Activated T-helper 2 cell treated with anti-CD3 and anti-CD28 coated beads, Interferon-gamma antibody, Interleukin-2, Interleukin-4, amounts not matched to agents 10 μg/mL and 5 μg/mL and 100 μg/mL, durations not matched to agents 14 hours and 24 hours and 36 hours (primary cell): ENCODE results near the gene SLC6A12. TPM values are rescaled to one million over a fixed set of nuclear protein-coding genes. Genes with fewer than 3 reads are reported as not detected.
"Not testable (repeated sequence)": the region's sequence is repeated elsewhere in the genome, so short reads cannot be mapped to it uniquely, and the experiment has no call there.

Experiments used
- DNase-seq: peaks from one replicate; pipeline ENCODE4 v3.0.0; 2021; ENCODE audit warnings: low spot score
- H3K27ac Mint-ChIP-seq: one replicate; pipeline ENCODE4 v1.8.0; 2021; ENCODE audit warnings: mixed read lengths
- H3K27me3 Mint-ChIP-seq: one replicate; pipeline ENCODE4 v1.8.0; 2021; ENCODE audit warnings: low read depth, mixed read lengths
- H3K36me3 Mint-ChIP-seq: one replicate; pipeline ENCODE4 v1.8.0; 2021; ENCODE audit warnings: low read depth, mixed read lengths
- H3K4me1 Mint-ChIP-seq: one replicate; pipeline ENCODE4 v1.8.0; 2021; ENCODE audit warnings: low read depth, mixed read lengths
- H3K4me3 Mint-ChIP-seq: one replicate; pipeline ENCODE4 v1.8.0; 2021; ENCODE audit warnings: low read depth, mild to moderate bottlenecking, moderate library complexity, mixed read lengths
- H3K9me3 Mint-ChIP-seq: one replicate; pipeline ENCODE4 v1.8.0; 2021; ENCODE audit warnings: mixed read lengths
- intact Hi-C: fragments of 100-400 bp; cut with micrococcal nuclease; formaldehyde crosslinking; loops from one replicate; pipeline ENCODE4 v1.15.1; 2023
- total RNA-seq: library from RNA; stranded (reverse); gene quantifications from 2 replicates; pipeline ENCODE4 v1.2.3, GENCODE V29; 2022

The SLC6A12 gene
- total RNA-seq, 1 donor from 2014 or later, result 0.37 TPM

DNA sequence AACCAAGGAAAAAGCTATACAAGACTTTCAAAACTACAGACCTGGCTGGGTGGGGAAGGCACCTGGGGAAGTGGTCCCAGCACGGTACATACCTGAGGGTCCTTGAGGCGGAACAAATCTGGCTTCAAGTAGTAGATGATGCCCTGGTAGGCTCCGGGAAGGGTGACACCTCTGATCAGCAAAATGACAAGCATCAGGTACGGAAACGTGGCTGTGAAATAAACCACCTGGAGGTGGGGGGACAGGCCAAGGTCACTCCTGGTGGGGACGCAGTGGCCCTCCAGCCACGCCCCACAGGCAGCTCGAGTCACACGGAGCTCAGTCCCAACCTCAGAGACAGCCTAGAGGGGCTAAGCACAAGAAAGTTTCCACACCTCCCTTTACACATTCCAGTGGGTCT lies 15.3 kb downstream of the SLC6A12 start:
- intact Hi-C loops, result no loop called here
- no peak overlapping the region for H3K4me3 Mint-ChIP-seq
- peaks cover 15% of the 10 kb centered on the region for H3K27me3 Mint-ChIP-seq
- no peaks in the 10 kb centered on the region for H3K36me3 Mint-ChIP-seq
- H3K9me3 Mint-ChIP-seq, result peaks cover 4% of the 10 kb centered on the region
- no peak for DNase-seq
- H3K4me1 Mint-ChIP-seq, result no peaks in the 10 kb centered on the region
- H3K27ac Mint-ChIP-seq, result no peak overlapping the region

- Mint-ChIP-seq H3K36me3 (no peaks in the 10 kb centered on the region), H3K4me3 (no peak overlapping the region), H3K27ac (no peak overlapping the region), H3K9me3 (peaks cover 4% of the 10 kb centered on the region), H3K4me1 (no peaks in the 10 kb centered on the region), H3K27me3 (peaks cover 15% of the 10 kb centered on the region)
- no peak for DNase-seq
- intact Hi-C loops, result no loop called here
Measured at GRCh38 chr12:197911-198695, 15.9 kb downstream of the SLC6A12 start.

- no peak for DNase-seq
- no peak overlapping the region for H3K4me3 Mint-ChIP-seq
- H3K36me3 Mint-ChIP-seq, result no peaks in the 10 kb centered on the region
- H3K9me3 Mint-ChIP-seq, result peaks cover 4% of the 10 kb centered on the region
- intact Hi-C loops, result no loop called here
- H3K27ac Mint-ChIP-seq, result no peak overlapping the region
- H3K27me3 Mint-ChIP-seq, result peaks cover 10% of the 10 kb centered on the region
- H3K4me1 Mint-ChIP-seq, result no peaks in the 10 kb centered on the region
Measured at GRCh38 chr12:197347-197746, 16.6 kb downstream of the SLC6A12 start.

DNA sequence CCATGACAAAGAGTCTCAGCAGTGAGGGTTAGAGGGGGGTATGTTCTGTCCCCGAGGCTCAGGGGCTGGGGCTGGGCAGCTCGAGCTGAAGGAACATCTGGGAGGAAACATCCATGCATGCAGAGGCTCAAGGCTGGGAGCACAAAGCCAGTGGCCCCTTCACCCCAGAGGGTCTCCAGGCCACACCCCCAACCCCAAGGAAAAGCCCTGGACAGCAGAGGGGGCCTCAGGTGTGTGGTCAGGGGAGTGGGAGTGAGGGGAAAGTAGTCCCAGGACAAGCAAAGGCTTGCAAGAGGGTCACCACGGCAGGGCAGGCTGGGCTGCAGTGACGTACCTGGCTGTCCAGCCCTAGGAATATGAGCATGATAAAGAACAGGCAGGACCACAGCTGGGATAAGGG lies 17.5 kb downstream of the SLC6A12 start:
- Mint-ChIP-seq H3K9me3 (peaks cover 4% of the 10 kb centered on the region), H3K27me3 (peaks cover 5% of the 10 kb centered on the region), H3K4me3 (no peak overlapping the region), H3K27ac (no peak overlapping the region), H3K36me3 (no peaks in the 10 kb centered on the region), H3K4me1 (no peaks in the 10 kb centered on the region)
- DNase-seq, result no peak
- intact Hi-C loops, result no loop called here

DNA sequence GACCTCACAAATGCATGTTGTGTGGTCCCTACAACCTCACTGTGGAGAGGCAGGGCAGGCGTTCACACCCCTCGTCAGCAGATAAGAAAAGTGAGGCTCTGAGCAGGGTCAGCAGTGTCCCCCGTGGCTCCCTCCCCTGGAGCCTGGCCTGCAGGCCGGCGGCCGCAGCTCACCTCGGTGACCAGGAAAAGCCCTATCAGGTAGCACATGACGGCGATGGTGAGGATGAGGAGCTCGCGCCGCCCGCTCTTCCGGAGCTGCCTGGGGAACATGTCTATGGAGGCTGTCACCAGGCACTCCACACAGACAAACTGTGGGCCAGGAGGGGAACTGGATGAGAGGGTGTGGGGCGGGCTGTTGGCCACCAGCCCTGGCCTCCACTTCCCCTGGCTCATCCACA lies 18.0 kb downstream of the SLC6A12 start:
- intact Hi-C loops, result no loop called here
- Mint-ChIP-seq H3K27ac (no peak overlapping the region), H3K9me3 (peaks cover 4% of the 10 kb centered on the region), H3K4me3 (no peak overlapping the region), H3K4me1 (no peaks in the 10 kb centered on the region), H3K27me3 (peaks cover 1% of the 10 kb centered on the region), H3K36me3 (no peaks in the 10 kb centered on the region)
- DNase-seq, result no peak

DNA sequence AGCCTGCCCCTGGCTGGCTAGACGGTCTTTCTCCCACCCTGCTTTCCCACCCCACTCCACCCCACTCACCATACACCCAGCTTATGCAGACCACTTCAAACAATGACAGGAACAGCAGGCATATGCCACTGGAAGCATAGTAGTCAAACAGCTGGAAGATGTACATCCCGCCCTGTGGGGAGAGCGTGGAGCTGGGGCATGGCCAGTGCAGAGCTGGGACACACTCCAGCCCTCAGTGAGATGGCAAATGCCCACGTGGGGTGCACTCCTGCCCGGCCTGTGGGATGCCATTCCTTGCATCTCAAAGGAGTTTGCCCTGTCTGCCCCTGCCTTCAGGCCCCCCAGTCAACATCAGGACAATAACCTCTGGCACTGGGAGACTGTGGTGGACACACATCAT lies 18.8 kb downstream of the SLC6A12 start:
- H3K27ac Mint-ChIP-seq, result no peak overlapping the region
- H3K9me3 Mint-ChIP-seq, result peaks cover 4% of the 10 kb centered on the region
- DNase-seq, result no peak
- no peaks in the 10 kb centered on the region for H3K4me1 Mint-ChIP-seq
- no peaks in the 10 kb centered on the region for H3K36me3 Mint-ChIP-seq
- intact Hi-C loops, result no loop called here
- H3K4me3 Mint-ChIP-seq, result no peak overlapping the region
- H3K27me3 Mint-ChIP-seq, result no peaks in the 10 kb centered on the region

GRCh38 chr12:194276-194675 lies 19.7 kb downstream of the SLC6A12 start:
- no peak for DNase-seq
- Mint-ChIP-seq H3K36me3 (no peaks in the 10 kb centered on the region), H3K27ac (no peak overlapping the region), H3K27me3 (no peaks in the 10 kb centered on the region), H3K4me1 (no peaks in the 10 kb centered on the region), H3K9me3 (peaks cover 4% of the 10 kb centered on the region), H3K4me3 (no peak overlapping the region)
- intact Hi-C loops, result no loop called here

DNA sequence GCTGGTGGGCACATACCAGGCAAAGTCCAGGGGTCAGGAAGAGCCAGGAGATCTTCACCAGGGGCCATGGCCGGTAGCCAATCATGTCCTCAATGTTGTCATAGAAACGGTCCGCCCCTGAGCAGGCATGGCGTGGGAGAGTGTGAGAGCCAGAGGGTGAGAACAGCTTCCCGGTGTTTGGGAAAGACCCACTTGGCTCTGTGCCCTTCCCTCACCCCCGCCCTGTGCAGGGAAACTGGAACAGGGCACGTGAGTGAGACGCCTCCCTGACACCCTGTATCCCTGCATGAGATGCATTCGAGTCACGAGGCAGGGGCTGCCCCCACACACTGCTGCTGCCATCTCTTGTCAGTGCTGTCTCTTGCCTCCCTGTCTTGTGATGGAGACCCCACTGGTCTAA lies 20.7 kb downstream of the SLC6A12 start:
- H3K27me3 Mint-ChIP-seq, result no peaks in the 10 kb centered on the region
- H3K4me1 Mint-ChIP-seq, result no peaks in the 10 kb centered on the region
- H3K9me3 Mint-ChIP-seq, result peaks cover 4% of the 10 kb centered on the region
- no peak for DNase-seq
- intact Hi-C loops, result no loop called here
- no peak overlapping the region for H3K27ac Mint-ChIP-seq
- H3K36me3 Mint-ChIP-seq, result no peaks in the 10 kb centered on the region
- H3K4me3 Mint-ChIP-seq, result no peak overlapping the region

- Mint-ChIP-seq H3K36me3 (no peaks in the 10 kb centered on the region), H3K4me1 (no peaks in the 10 kb centered on the region), H3K4me3 (no peak overlapping the region), H3K27me3 (no peaks in the 10 kb centered on the region), H3K9me3 (no peaks in the 10 kb centered on the region), H3K27ac (no peak overlapping the region)
- no peak for DNase-seq
- intact Hi-C loops, result no loop called here
Measured at GRCh38 chr12:191541-191940, 22.4 kb downstream of the SLC6A12 start.

DNA sequence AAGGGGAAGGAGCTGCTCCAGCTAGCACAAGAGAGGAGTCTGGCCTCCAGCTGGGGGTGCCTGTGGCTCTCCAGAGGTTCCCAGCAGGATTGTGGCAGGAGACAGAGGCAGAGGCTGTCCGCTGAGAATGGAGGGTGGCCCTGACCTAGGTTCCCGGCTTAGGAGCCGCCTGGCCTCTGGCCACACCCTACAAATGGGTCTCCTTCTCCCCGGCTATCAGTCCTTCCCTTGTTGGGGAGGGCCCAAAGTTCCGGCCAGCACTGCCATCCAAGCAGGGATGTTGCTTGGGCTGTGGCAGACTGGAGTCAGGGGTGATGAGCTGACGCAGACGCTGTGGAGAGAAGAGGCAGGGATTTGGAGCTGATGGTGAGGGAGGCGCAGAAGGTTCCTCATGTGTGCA lies 23.1 kb downstream of the SLC6A12 start:
- no peaks in the 10 kb centered on the region for H3K36me3 Mint-ChIP-seq
- no peaks in the 10 kb centered on the region for H3K9me3 Mint-ChIP-seq
- no peaks in the 10 kb centered on the region for H3K27me3 Mint-ChIP-seq
- intact Hi-C loops, result no loop called here
- H3K4me1 Mint-ChIP-seq, result no peaks in the 10 kb centered on the region
- H3K27ac Mint-ChIP-seq, result no peak overlapping the region
- H3K4me3 Mint-ChIP-seq, result no peak overlapping the region
- DNase-seq, result no peak

- Mint-ChIP-seq H3K27ac (no peak overlapping the region), H3K36me3 (no peaks in the 10 kb centered on the region), H3K9me3 (no peaks in the 10 kb centered on the region), H3K4me3 (no peak overlapping the region), H3K27me3 (peaks cover 2% of the 10 kb centered on the region), H3K4me1 (no peaks in the 10 kb centered on the region)
- DNase-seq, result no peak
- intact Hi-C loops, result no loop called here
Measured at GRCh38 chr12:189622-189962, 24.4 kb downstream of the SLC6A12 start.

DNA sequence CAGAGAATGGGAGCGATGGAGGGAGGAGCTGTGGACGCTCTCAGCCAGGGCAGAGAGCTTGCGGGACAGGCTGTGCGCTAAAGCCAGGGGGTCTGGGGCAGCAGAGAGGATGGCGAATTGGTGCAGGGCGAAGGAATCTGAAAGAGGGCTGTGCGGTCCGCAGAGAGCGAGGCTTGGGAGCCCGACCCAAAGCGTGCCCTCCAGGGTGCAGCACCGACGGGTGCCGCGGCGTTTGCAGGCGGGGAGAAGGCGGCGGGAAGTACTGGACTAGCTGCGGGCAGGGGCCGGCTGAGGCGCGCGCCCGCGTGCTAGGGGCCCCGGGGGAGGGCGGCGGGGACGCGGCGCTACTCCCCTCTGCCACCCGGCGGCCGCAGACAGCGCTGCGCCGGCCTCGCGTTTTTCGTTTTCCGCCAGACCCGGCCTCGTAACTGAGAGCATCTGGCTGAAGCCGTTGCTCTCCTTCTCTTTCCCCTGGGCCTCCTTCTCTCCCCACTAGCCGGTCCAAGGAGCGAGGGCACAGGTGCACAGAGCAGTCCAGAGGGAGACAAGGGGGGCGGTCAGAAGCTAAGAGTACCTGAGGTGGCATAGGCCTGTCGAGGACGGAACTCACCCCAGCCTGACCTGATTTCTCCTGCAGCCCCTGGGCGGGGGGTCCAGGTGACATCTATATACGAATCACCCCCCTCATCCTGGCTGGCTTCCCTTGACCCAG lies 24.9 kb downstream of the SLC6A12 start:
- DNase-seq, result peak; percentile 34
- Mint-ChIP-seq H3K27me3 (peaks cover 2% of the 10 kb centered on the region), H3K4me1 (no peaks in the 10 kb centered on the region), H3K36me3 (no peaks in the 10 kb centered on the region), H3K27ac (no peak overlapping the region), H3K4me3 (peak overlapping the region; percentile 77), H3K9me3 (no peaks in the 10 kb centered on the region)
- intact Hi-C loops, result no loop called here

- H3K27ac Mint-ChIP-seq, H3K27me3 Mint-ChIP-seq, H3K36me3 Mint-ChIP-seq, DNase-seq, H3K9me3 Mint-ChIP-seq, intact Hi-C loops, H3K4me1 Mint-ChIP-seq: not testable (repeated sequence)
- peak overlapping the region; percentile 77 for H3K4me3 Mint-ChIP-seq
Measured at GRCh38 chr12:187986-188909, 25.7 kb downstream of the SLC6A12 start.
